MM.1S (cell line): Measurements from ENCODE around the gene G6PD.
A peak's percentile ranks its signal among the peaks of the same experiment; 100 is the strongest.

Experiments used
- DNase-seq: peaks from one replicate; pipeline ENCODE4 v3.0.0-alpha.2; 2015
- H2AFZ ChIP-seq: fragments of 300-600 bp; sonication (generic); 2 replicates; pipeline ENCODE4 v1.6.0; 2016; ENCODE audit warnings: antibody characterized with exemption, low read length
- H3F3A ChIP-seq: fragments of 300-600 bp; sonication (generic); 2 replicates; pipeline ENCODE4 v1.6.1; 2016; ENCODE audit warnings: mild to moderate bottlenecking, antibody characterized with exemption, low read length, moderate library complexity, mixed read lengths; ENCODE audit not compliant: insufficient read depth
- H3K27ac ChIP-seq: fragments of 300-600 bp; sonication (generic); 2 replicates; pipeline ENCODE4 v1.5.1; 2016; ENCODE audit warnings: mild to moderate bottlenecking, low read length
- H3K27me3 ChIP-seq: fragments of 300-600 bp; sonication (generic); replicated peaks from 2 replicates; pipeline ENCODE4 v1.6.0; 2016; ENCODE audit warnings: low read length; ENCODE audit not compliant: insufficient read depth
- H3K36me3 ChIP-seq: fragments of 300-600 bp; sonication (generic); replicated peaks from 2 replicates; pipeline ENCODE4 v1.6.1; 2016; ENCODE audit warnings: mild to moderate bottlenecking, low read length, mixed read lengths; ENCODE audit not compliant: insufficient read depth
- H3K4me1 ChIP-seq: fragments of 300-600 bp; sonication (generic); 2 replicates; pipeline ENCODE4 v1.6.1; 2016; ENCODE audit warnings: low read length, mixed read lengths
- H3K4me2 ChIP-seq: fragments of 300-600 bp; sonication (generic); 2 replicates; pipeline ENCODE4 v1.6.0; 2016; ENCODE audit warnings: low read depth, low read length
- H3K4me3 ChIP-seq: fragments of 300-600 bp; sonication (generic); 2 replicates; pipeline ENCODE4 v1.5.1; 2016; ENCODE audit warnings: low read length, mixed read lengths
- H3K79me2 ChIP-seq: fragments of 300-600 bp; sonication (generic); 2 replicates; pipeline ENCODE4 v1.6.1; 2016; ENCODE audit warnings: mixed run types, low read length, mixed read lengths
- H3K9ac ChIP-seq: fragments of 300-600 bp; sonication (generic); 2 replicates; pipeline ENCODE4 v1.6.1; 2016; ENCODE audit warnings: low read length, mixed read lengths
- H3K9me2 ChIP-seq: fragments of 300-600 bp; sonication (generic); replicated peaks from 2 replicates; pipeline ENCODE4 v1.6.1; 2016; ENCODE audit warnings: mild to moderate bottlenecking, low read length, mixed read lengths; ENCODE audit not compliant: insufficient read depth
- H3K9me3 ChIP-seq: fragments of 300-600 bp; sonication (generic); replicated peaks from 2 replicates; pipeline ENCODE4 v1.6.1; 2016; ENCODE audit warnings: mild to moderate bottlenecking, low read length, mixed read lengths; ENCODE audit not compliant: insufficient read depth
- H4K20me1 ChIP-seq: fragments of 300-600 bp; sonication (generic); 2 replicates; pipeline ENCODE4 v1.6.1; 2016; ENCODE audit warnings: mild to moderate bottlenecking, low read length, moderate library complexity, mixed read lengths; ENCODE audit not compliant: insufficient read depth
- CTCF ChIP-seq: fragments of 300-600 bp; sonication (generic); IDR thresholded peaks from 2 replicates; pipeline ENCODE4 v1.5.1; 2016; ENCODE audit warnings: antibody characterized with exemption, low read length, mixed read lengths
- EZH2 ChIP-seq: fragments of 300-600 bp; sonication (generic); optimal IDR thresholded peaks from 2 replicates; pipeline ENCODE3; 2017; ENCODE audit warnings: low read depth, mild to moderate bottlenecking, antibody characterized with exemption, low read length, mixed read lengths
- EZH2phosphoT487 ChIP-seq: fragments of 300-600 bp; sonication (generic); IDR thresholded peaks from 2 replicates; pipeline ENCODE4 v1.6.1; 2018; ENCODE audit warnings: antibody characterized with exemption, low read length

Gene G6PD

GRCh38 chrX:154526901-154527675 is 19.6 kb downstream of the G6PD start:
- Histone ChIP-seq H3K27me3 (no peaks in the 10 kb centered on the region), H3K79me2 (no peaks in the 10 kb centered on the region), H3K4me3 (0 out of 2 replicates have a peak overlapping the region, but pooled peaks have one; percentile 24), H4K20me1 (no peaks in the 10 kb centered on the region), H3K27ac (no peak overlapping the region), H2AFZ (peak overlapping the region; percentile 59), H3K36me3 (no peaks in the 10 kb centered on the region), H3K9me2 (no peaks in the 10 kb centered on the region), H3K9me3 (no peaks in the 10 kb centered on the region), H3K4me2 (peak overlapping the region; percentile 57; the same call in 1 of the 2 replicates), H3K4me1 (no peaks in the 10 kb centered on the region), H3F3A (no peaks in the 10 kb centered on the region), H3K9ac (peak overlapping the region; percentile 14; the same call in 1 of the 2 replicates)
- no peak for TF ChIP-seq EZH2
- TF ChIP-seq CTCF, result peak; percentile 42
- no peak for TF ChIP-seq EZH2phosphoT487
- DNase-seq, result peak; percentile 61

- Histone ChIP-seq H3K27ac (no peak overlapping the region), H3F3A (no peaks in the 10 kb centered on the region), H3K9me3 (no peaks in the 10 kb centered on the region), H3K9ac (no peak overlapping the region), H3K36me3 (no peaks in the 10 kb centered on the region), H3K27me3 (no peaks in the 10 kb centered on the region), H3K79me2 (no peaks in the 10 kb centered on the region), H3K4me2 (no peak overlapping the region), H4K20me1 (no peaks in the 10 kb centered on the region), H2AFZ (no peak overlapping the region), H3K4me3 (no peak overlapping the region), H3K9me2 (no peaks in the 10 kb centered on the region), H3K4me1 (no peaks in the 10 kb centered on the region)
- TF ChIP-seq CTCF (no peak), EZH2phosphoT487 (no peak), EZH2 (no peak)
- no peak for DNase-seq
These were observed 20.8 kb downstream of the G6PD start for GRCh38 chrX:154525606-154526490.

- Histone ChIP-seq H3K79me2 (peaks cover 4% of the 10 kb centered on the region; the same call in 1 of the 2 replicates), H3K4me1 (no peaks in the 10 kb centered on the region), H2AFZ (no peak overlapping the region), H4K20me1 (no peaks in the 10 kb centered on the region), H3K27ac (no peak overlapping the region), H3K27me3 (no peaks in the 10 kb centered on the region), H3K9me2 (no peaks in the 10 kb centered on the region), H3K4me3 (no peak overlapping the region), H3K9me3 (no peaks in the 10 kb centered on the region), H3K9ac (no peak overlapping the region), H3K4me2 (no peak overlapping the region), H3F3A (no peaks in the 10 kb centered on the region), H3K36me3 (no peaks in the 10 kb centered on the region)
- DNase-seq, result no peak
- TF ChIP-seq EZH2 (no peak), EZH2phosphoT487 (no peak), CTCF (no peak)
These were observed 27.3 kb downstream of the G6PD start for GRCh38 chrX:154519389-154519788.
